ENCODE data around the gene PIGR. TPM values are rescaled to one million over a fixed set of nuclear protein-coding genes. Genes with fewer than 3 reads are reported as not detected.

PIGR gene
- total RNA-seq, 3 donors from 2014 or later = 4,355 to 12,072 (median 9,452) TPM

- Histone ChIP-seq H3K9me3 (no peaks in the 10 kb centered on the region), H3K4me1 (ENCODE audit: low read depth) (peaks cover 16% of the 10 kb centered on the region), H3K4me3 (no peak overlapping the region), H3K36me3 (ENCODE audit: low read depth) (no peaks in the 10 kb centered on the region)
- peak; percentile 43 for ATAC-seq
- no peak for TF ChIP-seq CTCF (IDR thresholded peaks at IDR 0.05)
- intact Hi-C loops (cut with DNase I, micrococcal nuclease) = no loop called here
- DNase-seq = peak; percentile 55 to 86 (median 64)
Measured at GRCh38 chr1:206923009-206923960, 23.0 kb downstream of the PIGR start.

- no peak for TF ChIP-seq CTCF (IDR thresholded peaks at IDR 0.05)
Measured at GRCh38 chr1:206922524-206922923, 23.7 kb downstream of the PIGR start.

GRCh38 chr1:206921772-206922265 is 24.4 kb downstream of the PIGR start, which contains the start of gene FCMR:
Gene FCMR (minus strand): TSS chr1:206921941. CDS start chr1:206921854, 87 bp downstream.
- H3K4me3 ChIP-seq = no peak within 1 kb of the TSS
- H3K9me3 ChIP-seq = no peaks in the 10 kb centered on the region
- no peaks in the 10 kb centered on the region for H3K36me3 ChIP-seq (ENCODE audit: low read depth)
- no peak for TF ChIP-seq CTCF (IDR thresholded peaks at IDR 0.05)
- peak in 1 of 3 donors; percentile 57 for DNase-seq
- ATAC-seq = peak; percentile 22
- peaks cover 4% of the 10 kb centered on the region for H3K4me1 ChIP-seq (ENCODE audit: low read depth)
- intact Hi-C loops (cut with DNase I, micrococcal nuclease) = no loop called here

More at GRCh38 chr1:206922524-206922923, 23.7 kb downstream of the PIGR start:
- H3K9me3 ChIP-seq = no peaks in the 10 kb centered on the region
- peaks cover 10% of the 10 kb centered on the region for H3K4me1 ChIP-seq (ENCODE audit: low read depth)
- no peak for DNase-seq
- intact Hi-C loops (cut with DNase I, micrococcal nuclease) = no loop called here
- H3K4me3 ChIP-seq = no peak overlapping the region
- no peak for ATAC-seq
- no peaks in the 10 kb centered on the region for H3K36me3 ChIP-seq (ENCODE audit: low read depth)

GRCh38 chr1:206918076-206918475 is 28.2 kb downstream of the PIGR start:
- H3K4me3 ChIP-seq = no peak overlapping the region

More at GRCh38 chr1:206918076-206918475, 28.2 kb downstream of the PIGR start:
- no peak for DNase-seq
- Histone ChIP-seq H3K36me3 (ENCODE audit: low read depth) (no peaks in the 10 kb centered on the region), H3K4me1 (ENCODE audit: low read depth) (no peaks in the 10 kb centered on the region), H3K9me3 (no peaks in the 10 kb centered on the region)
- no peak for TF ChIP-seq CTCF (IDR thresholded peaks at IDR 0.05)
- intact Hi-C loops (cut with DNase I, micrococcal nuclease) = loop anchor here (10.0 kb wide), 2 partner anchors 183 to 283 kb away; partner anchors contain the start of gene DYRK3 (in 1 of the 2)
- ATAC-seq = no peak
